ENCODE measurements around the gene HEBP2.

DNA sequence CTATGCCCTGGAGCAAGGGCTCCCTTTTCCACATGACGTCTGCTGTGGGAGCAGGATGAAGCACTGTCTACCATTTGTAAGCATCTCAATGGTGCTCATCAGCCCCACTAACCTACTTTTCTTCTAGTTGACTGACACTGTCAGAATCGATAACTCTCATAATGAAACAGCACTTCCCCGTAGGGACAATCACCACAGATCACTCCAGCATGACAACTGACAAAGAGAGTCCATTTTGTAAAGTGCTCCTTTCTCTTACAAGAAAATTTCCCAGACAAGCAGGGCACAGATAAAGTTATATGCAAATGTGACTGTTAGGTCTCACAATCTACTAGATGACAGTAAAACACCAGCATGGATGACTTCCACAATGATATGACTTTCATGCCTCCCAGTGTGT lies 46.4 kb downstream of the HEBP2 start:
- TF ChIP-seq, protein P1, sequence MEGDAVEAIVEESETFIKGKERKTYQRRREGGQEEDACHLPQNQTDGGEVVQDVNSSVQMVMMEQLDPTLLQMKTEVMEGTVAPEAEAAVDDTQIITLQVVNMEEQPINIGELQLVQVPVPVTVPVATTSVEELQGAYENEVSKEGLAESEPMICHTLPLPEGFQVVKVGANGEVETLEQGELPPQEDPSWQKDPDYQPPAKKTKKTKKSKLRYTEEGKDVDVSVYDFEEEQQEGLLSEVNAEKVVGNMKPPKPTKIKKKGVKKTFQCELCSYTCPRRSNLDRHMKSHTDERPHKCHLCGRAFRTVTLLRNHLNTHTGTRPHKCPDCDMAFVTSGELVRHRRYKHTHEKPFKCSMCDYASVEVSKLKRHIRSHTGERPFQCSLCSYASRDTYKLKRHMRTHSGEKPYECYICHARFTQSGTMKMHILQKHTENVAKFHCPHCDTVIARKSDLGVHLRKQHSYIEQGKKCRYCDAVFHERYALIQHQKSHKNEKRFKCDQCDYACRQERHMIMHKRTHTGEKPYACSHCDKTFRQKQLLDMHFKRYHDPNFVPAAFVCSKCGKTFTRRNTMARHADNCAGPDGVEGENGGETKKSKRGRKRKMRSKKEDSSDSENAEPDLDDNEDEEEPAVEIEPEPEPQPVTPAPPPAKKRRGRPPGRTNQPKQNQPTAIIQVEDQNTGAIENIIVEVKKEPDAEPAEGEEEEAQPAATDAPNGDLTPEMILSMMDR (IDR thresholded peaks at IDR 0.05), result no peak
- TF ChIP-seq POLR2A (IDR thresholded peaks at IDR 0.05), result no peak
